OCI-LY1 (cell line): ENCODE measurements around the gene SCAMP2.
"Not testable (repeated sequence)": the region's sequence is repeated elsewhere in the genome, so short reads cannot be mapped to it uniquely, and the experiment has no call there.

Experiments used
- H2AFZ ChIP-seq: fragments of 200-600 bp; sonication (generic), shearing (Covaris generic); 2 replicates; pipeline ENCODE4 v1.6.0; 2014; ENCODE audit warnings: antibody characterized with exemption, mild to moderate bottlenecking, low read length
- H3F3A ChIP-seq: fragments of 200-600 bp; sonication (generic), shearing (Covaris generic); 2 replicates; pipeline ENCODE4 v1.6.0; 2014; ENCODE audit warnings: mild to moderate bottlenecking, antibody characterized with exemption, low read length, moderate library complexity; ENCODE audit not compliant: insufficient read depth
- H3K27ac ChIP-seq: fragments of 200-600 bp; sonication (generic); 2 replicates; pipeline ENCODE4 v1.5.1; 2014; ENCODE audit warnings: low read length, mixed run types, mild to moderate bottlenecking, low read depth; ENCODE audit not compliant: poor library complexity, severe bottlenecking
- H3K27me3 ChIP-seq: fragments of 200-600 bp; sonication (generic); 2 replicates; pipeline ENCODE4 v1.6.0; 2014; ENCODE audit warnings: antibody characterized with exemption, mild to moderate bottlenecking, low read length, moderate library complexity; ENCODE audit not compliant: insufficient read depth
- H3K36me3 ChIP-seq: fragments of 200-600 bp; sonication (generic); 2 replicates; pipeline ENCODE4 v1.6.1; 2014; ENCODE audit warnings: mild to moderate bottlenecking, antibody characterized with exemption, low read length, moderate library complexity, mixed read lengths; ENCODE audit not compliant: insufficient read depth
- H3K4me1 ChIP-seq: fragments of 200-600 bp; sonication (generic); 2 replicates; pipeline ENCODE4 v1.5.1; 2014; ENCODE audit warnings: mild to moderate bottlenecking, low read length, moderate library complexity; ENCODE audit not compliant: insufficient read depth, severe bottlenecking
- H3K4me2 ChIP-seq: fragments of 200-600 bp; sonication (generic), shearing (Covaris generic); 2 replicates; pipeline ENCODE4 v1.6.1; 2014; ENCODE audit warnings: low read length
- H3K4me3 ChIP-seq: fragments of 200-600 bp; sonication (generic); 2 replicates; pipeline ENCODE4 v1.5.1; 2014; ENCODE audit warnings: low read length, low read depth, mild to moderate bottlenecking, mixed read lengths; ENCODE audit not compliant: poor library complexity, severe bottlenecking
- H3K79me2 ChIP-seq: fragments of 200-600 bp; shearing (Covaris generic); 2 replicates; pipeline ENCODE4 v1.6.1; 2016; ENCODE audit warnings: mixed run types, low read length, mixed read lengths; ENCODE audit not compliant: insufficient read depth
- H3K9ac ChIP-seq: fragments of 200-600 bp; sonication (generic), shearing (Covaris generic); 2 replicates; pipeline ENCODE4 v1.6.1; 2014; ENCODE audit warnings: mild to moderate bottlenecking, low read length, mixed read lengths
- H3K9me2 ChIP-seq: fragments of 200-600 bp; sonication (generic), shearing (Covaris generic); 2 replicates; pipeline ENCODE4 v1.6.1; 2014; ENCODE audit warnings: low read depth, mild to moderate bottlenecking, low read length, mixed read lengths
- H3K9me3 ChIP-seq: fragments of 200-600 bp; shearing (Covaris generic); 2 replicates; pipeline ENCODE4 v1.6.1; 2014; ENCODE audit warnings: low read length, mixed read lengths
- H4K20me1 ChIP-seq: fragments of 200-600 bp; sonication (generic), shearing (Covaris generic); 2 replicates; pipeline ENCODE4 v1.6.0; 2016; ENCODE audit warnings: mild to moderate bottlenecking, low read length; ENCODE audit not compliant: insufficient read depth
- CTCF ChIP-seq: fragments of 200-600 bp; sonication (generic), shearing (Covaris generic); IDR thresholded peaks from 2 replicates; pipeline ENCODE4 v1.5.1; 2017; ENCODE audit warnings: mild to moderate bottlenecking, antibody characterized with exemption, low read length, moderate library complexity, mixed read lengths
- EZH2 ChIP-seq: fragments of 200-600 bp; sonication (generic), shearing (Covaris generic); IDR thresholded peaks from 2 replicates; pipeline ENCODE4 v1.8.0; 2017; ENCODE audit warnings: borderline replicate concordance, mixed run types, mild to moderate bottlenecking, antibody characterized with exemption, low read length, moderate library complexity, mixed read lengths

The SCAMP2 gene

GRCh38 chr15:74897300-74897701 is 24.1 kb upstream of the SCAMP2 start:
- Histone ChIP-seq H4K20me1 (no peaks in the 10 kb centered on the region), H3K4me3 (no peak overlapping the region), H3K4me2 (no peak overlapping the region), H3K27ac (no peak overlapping the region), H3K9ac (no peak overlapping the region), H3K79me2 (no peaks in the 10 kb centered on the region), H3K36me3 (peaks cover 76% of the 10 kb centered on the region), H3K9me2 (no peaks in the 10 kb centered on the region), H3K27me3 (no peaks in the 10 kb centered on the region), H3F3A (no peaks in the 10 kb centered on the region; the same call in 1 of the 2 replicates), H3K9me3 (no peaks in the 10 kb centered on the region), H3K4me1 (peaks cover 3% of the 10 kb centered on the region), H2AFZ (no peak overlapping the region)
- TF ChIP-seq EZH2 (no peak), CTCF (no peak)

GRCh38 chr15:74896316-74896715 is 23.2 kb upstream of the SCAMP2 start:
- peaks cover 75% of the 10 kb centered on the region for H3K36me3 ChIP-seq
- H4K20me1 ChIP-seq: no peaks in the 10 kb centered on the region
- H3K4me1 ChIP-seq: peaks cover 3% of the 10 kb centered on the region
- no peaks in the 10 kb centered on the region for H3F3A ChIP-seq
- no peak overlapping the region for H3K9ac ChIP-seq
- no peak overlapping the region for H3K4me3 ChIP-seq
- no peak overlapping the region for H2AFZ ChIP-seq
- no peaks in the 10 kb centered on the region for H3K9me3 ChIP-seq
- no peaks in the 10 kb centered on the region for H3K79me2 ChIP-seq
- H3K27me3 ChIP-seq: no peaks in the 10 kb centered on the region
- no peak overlapping the region for H3K27ac ChIP-seq
- TF ChIP-seq EZH2 (no peak), CTCF (no peak)
- no peaks in the 10 kb centered on the region for H3K9me2 ChIP-seq
- H3K4me2 ChIP-seq: no peak overlapping the region

GRCh38 chr15:74895830-74896229 is 22.7 kb upstream of the SCAMP2 start:
- Histone ChIP-seq H3K9ac (no peak overlapping the region), H3F3A (no peaks in the 10 kb centered on the region), H3K4me1 (peaks cover 7% of the 10 kb centered on the region), H3K9me2 (no peaks in the 10 kb centered on the region), H2AFZ (no peak overlapping the region), H3K9me3 (no peaks in the 10 kb centered on the region), H4K20me1 (no peaks in the 10 kb centered on the region), H3K4me2 (no peak overlapping the region), H3K27ac (no peak overlapping the region), H3K79me2 (no peaks in the 10 kb centered on the region), H3K36me3 (peaks cover 74% of the 10 kb centered on the region), H3K4me3 (no peak overlapping the region), H3K27me3 (no peaks in the 10 kb centered on the region)
- no peak for TF ChIP-seq EZH2
- TF ChIP-seq CTCF: no peak

GRCh38 chr15:74894383-74894782 is 21.2 kb upstream of the SCAMP2 start:
- H4K20me1 ChIP-seq, H3K9me2 ChIP-seq, H2AFZ ChIP-seq, H3K27ac ChIP-seq, H3K4me2 ChIP-seq, H3K79me2 ChIP-seq, H3K27me3 ChIP-seq, H3K9ac ChIP-seq, H3F3A ChIP-seq, H3K9me3 ChIP-seq, H3K4me3 ChIP-seq: not testable (repeated sequence)
- peaks cover 16% of the 10 kb centered on the region for H3K4me1 ChIP-seq
- peaks cover 59% of the 10 kb centered on the region for H3K36me3 ChIP-seq
